ENCODE measurements around the gene RIC8A. TPM values are rescaled to one million over a fixed set of nuclear protein-coding genes. Genes with fewer than 3 reads are reported as not detected.
"Not testable (repeated sequence)": the region's sequence is repeated elsewhere in the genome, so short reads cannot be mapped to it uniquely, and the experiment has no call there.

The RIC8A gene
- total RNA-seq, 1 donor from 2014 or later, result 91.8 TPM

GRCh38 chr11:191490-192478, 15.7 kb upstream of the RIC8A start:
- peak; percentile 66 for ATAC-seq
- H3K4me1 ChIP-seq, H3K4me3 ChIP-seq: not testable (repeated sequence)

GRCh38 chr11:192674-193128, 14.8 kb upstream of the RIC8A start, which contains the start of gene SCGB1C1:
SCGB1C1 (plus strand) TSS chr11:193078; CDS start chr11:193100, 22 bp downstream.
- H3K4me1 ChIP-seq; ATAC-seq; DNase-seq; H3K36me3 ChIP-seq; H3K27me3 ChIP-seq; H3K9me3 ChIP-seq; intact Hi-C loops (cut with DNase I); H3K4me3 ChIP-seq; H3K27ac ChIP-seq: not testable (repeated sequence)

More at GRCh38 chr11:191490-192478, 15.7 kb upstream of the RIC8A start:
- DNase-seq, result peak; percentile 63
- intact Hi-C loops (cut with DNase I); H3K36me3 ChIP-seq; H3K9me3 ChIP-seq; H3K27ac ChIP-seq; H3K27me3 ChIP-seq: not testable (repeated sequence)
- peak; percentile 45 for TF ChIP-seq CTCF (IDR thresholded peaks at IDR 0.05)

DNA sequence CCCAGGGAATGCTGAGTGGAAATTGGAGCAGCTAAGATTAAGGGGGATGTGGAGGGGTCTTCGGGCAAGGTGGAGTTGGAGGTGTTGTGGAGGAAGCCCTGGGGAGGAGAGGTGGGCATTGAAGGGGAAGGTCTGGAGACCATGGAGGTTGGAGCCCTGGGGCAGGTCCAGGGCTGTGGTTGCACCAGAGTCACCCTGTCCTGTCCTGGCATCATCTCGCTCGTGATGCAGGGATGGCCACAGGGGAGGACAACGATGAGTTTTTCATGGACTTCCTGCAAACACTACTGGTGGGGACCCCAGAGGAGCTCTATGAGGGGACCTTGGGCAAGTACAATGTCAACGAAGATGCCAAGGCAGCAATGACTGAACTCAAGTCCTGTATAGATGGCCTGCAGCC, 14.0 kb upstream of the RIC8A start:
- H3K4me1 ChIP-seq; H3K9me3 ChIP-seq; H3K36me3 ChIP-seq; ATAC-seq; H3K27me3 ChIP-seq; H3K4me3 ChIP-seq; intact Hi-C loops (cut with DNase I); H3K27ac ChIP-seq: not testable (repeated sequence)
- DNase-seq, result peak; percentile 52

GRCh38 chr11:196786-197731, 10.4 kb upstream of the RIC8A start:
- H3K27me3 ChIP-seq, result no peaks in the 10 kb centered on the region
- no peak overlapping the region for H3K27ac ChIP-seq
- ATAC-seq (no peak), DNase-seq (peak; percentile 59)
- no peaks in the 10 kb centered on the region for H3K4me1 ChIP-seq
- no peak overlapping the region for H3K4me3 ChIP-seq
- H3K36me3 ChIP-seq, result peaks cover 11% of the 10 kb centered on the region
- H3K9me3 ChIP-seq, result no peaks in the 10 kb centered on the region
- no peak for TF ChIP-seq CTCF (IDR thresholded peaks at IDR 0.05)
- intact Hi-C loops (cut with DNase I), result no loop called here

DNA sequence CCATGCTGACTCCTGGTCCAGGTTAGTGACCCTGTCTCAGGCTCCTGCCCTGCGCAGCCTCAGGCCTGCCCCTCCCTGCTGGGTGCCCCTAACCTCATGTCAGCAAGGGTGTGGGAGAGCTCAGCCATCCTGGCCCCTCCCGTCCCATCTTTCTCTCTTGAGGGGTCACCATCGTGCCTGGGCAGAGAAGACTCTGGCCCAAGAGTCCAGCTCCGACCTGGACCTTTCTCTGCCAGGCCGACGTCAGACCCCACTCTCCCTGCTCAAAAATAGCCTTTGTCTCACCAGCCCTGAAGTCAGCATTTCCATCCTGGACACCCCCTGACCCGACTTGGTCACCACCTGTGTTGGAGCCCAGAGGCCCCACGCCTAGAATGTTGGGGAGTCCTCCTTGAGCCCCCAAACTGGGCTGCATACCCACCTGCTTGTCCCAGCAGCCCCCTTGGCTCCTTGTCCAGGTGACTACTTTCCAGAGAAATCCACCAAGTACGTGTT, 9.7 kb upstream of the RIC8A start:
- DNase-seq, result peak; percentile 59
- no peak for ATAC-seq

More for the DNA sequence above, 9.7 kb upstream of the RIC8A start:
- no peak overlapping the region for H3K27ac ChIP-seq
- intact Hi-C loops (cut with DNase I), result no loop called here
- peaks cover 11% of the 10 kb centered on the region for H3K36me3 ChIP-seq
- no peaks in the 10 kb centered on the region for H3K4me1 ChIP-seq
- no peaks in the 10 kb centered on the region for H3K9me3 ChIP-seq
- no peak overlapping the region for H3K4me3 ChIP-seq
- TF ChIP-seq CTCF (IDR thresholded peaks at IDR 0.05), result no peak
- H3K27me3 ChIP-seq, result no peaks in the 10 kb centered on the region
